OCI-LY1 (cell line): ENCODE data around the gene CHN1.

ENCODE experiments used
- CTCF ChIP-seq: fragments of 200-600 bp; sonication (generic), shearing (Covaris generic); IDR thresholded peaks from 2 replicates; pipeline ENCODE4 v1.5.1; 2017; ENCODE audit warnings: mild to moderate bottlenecking, antibody characterized with exemption, low read length, moderate library complexity, mixed read lengths
- EZH2 ChIP-seq: fragments of 200-600 bp; sonication (generic), shearing (Covaris generic); IDR thresholded peaks from 2 replicates; pipeline ENCODE4 v1.8.0; 2017; ENCODE audit warnings: borderline replicate concordance, mixed run types, mild to moderate bottlenecking, antibody characterized with exemption, low read length, moderate library complexity, mixed read lengths

- TF ChIP-seq CTCF (no peak), EZH2 (no peak)
Observed at GRCh38 chr2:175012516-175012915, 7.3 kb upstream of the CHN1 start.
